CD4-positive, alpha-beta T cell treated with Interleukin-15 for 1 hour (primary cell): ENCODE results near the gene JMJD1C.
"Not testable (repeated sequence)": the region's sequence is repeated elsewhere in the genome, so short reads cannot be mapped to it uniquely, and the experiment has no call there.

Experiments used
- DNase-seq: peaks from one replicate; pipeline ENCODE4 v3.0.0-alpha.2; 2020

The JMJD1C gene

GRCh38 chr10:63346015-63346441, 119.7 kb downstream of the JMJD1C start:
- no peak for DNase-seq

GRCh38 chr10:63344269-63344668, 121.5 kb downstream of the JMJD1C start:
- no peak for DNase-seq

GRCh38 chr10:63343476-63343875, 122.3 kb downstream of the JMJD1C start:
- DNase-seq, result no peak

GRCh38 chr10:63339640-63340039, 126.1 kb downstream of the JMJD1C start:
- DNase-seq, result not testable (repeated sequence)

- DNase-seq, result no peak
Observed at GRCh38 chr10:63337455-63338251, 128.1 kb downstream of the JMJD1C start.

GRCh38 chr10:63331586-63331985, 134.2 kb downstream of the JMJD1C start:
- no peak for DNase-seq

- DNase-seq, result no peak
Observed at GRCh38 chr10:63324495-63324854, 141.3 kb downstream of the JMJD1C start.

- no peak for DNase-seq
Observed at GRCh38 chr10:63323701-63324494, 141.9 kb downstream of the JMJD1C start.

GRCh38 chr10:63320683-63321082, 145.1 kb downstream of the JMJD1C start:
- DNase-seq, result no peak

GRCh38 chr10:63319231-63319630, 146.5 kb downstream of the JMJD1C start:
- DNase-seq, result no peak

GRCh38 chr10:63318491-63318890, 147.3 kb downstream of the JMJD1C start:
- no peak for DNase-seq

- DNase-seq, result no peak
Observed at GRCh38 chr10:63314020-63314419, 151.8 kb downstream of the JMJD1C start.

- DNase-seq, result no peak
Observed at GRCh38 chr10:63313066-63313717, 152.6 kb downstream of the JMJD1C start.

GRCh38 chr10:63308628-63309027, 157.1 kb downstream of the JMJD1C start:
- DNase-seq, result no peak

GRCh38 chr10:63304146-63304545, 161.6 kb downstream of the JMJD1C start:
- DNase-seq, result no peak

GRCh38 chr10:63300801-63301200, 165.0 kb downstream of the JMJD1C start:
- DNase-seq, result no peak

GRCh38 chr10:63297941-63298340, 167.8 kb downstream of the JMJD1C start:
- no peak for DNase-seq

- no peak for DNase-seq
Observed at GRCh38 chr10:63294781-63295180, 171.0 kb downstream of the JMJD1C start.

GRCh38 chr10:63292847-63293246, 172.9 kb downstream of the JMJD1C start:
- DNase-seq, result not testable (repeated sequence)

- DNase-seq, result no peak
Observed at GRCh38 chr10:63288170-63288569, 177.6 kb downstream of the JMJD1C start.

- DNase-seq, result no peak
Observed at GRCh38 chr10:63286754-63287264, 179.0 kb downstream of the JMJD1C start.

- no peak for DNase-seq
Observed at GRCh38 chr10:63286340-63286739, 179.4 kb downstream of the JMJD1C start.

- DNase-seq, result not testable (repeated sequence)
Observed at GRCh38 chr10:63283901-63284300, 181.9 kb downstream of the JMJD1C start.
